ENCODE data around the gene GABRG3.

DNA sequence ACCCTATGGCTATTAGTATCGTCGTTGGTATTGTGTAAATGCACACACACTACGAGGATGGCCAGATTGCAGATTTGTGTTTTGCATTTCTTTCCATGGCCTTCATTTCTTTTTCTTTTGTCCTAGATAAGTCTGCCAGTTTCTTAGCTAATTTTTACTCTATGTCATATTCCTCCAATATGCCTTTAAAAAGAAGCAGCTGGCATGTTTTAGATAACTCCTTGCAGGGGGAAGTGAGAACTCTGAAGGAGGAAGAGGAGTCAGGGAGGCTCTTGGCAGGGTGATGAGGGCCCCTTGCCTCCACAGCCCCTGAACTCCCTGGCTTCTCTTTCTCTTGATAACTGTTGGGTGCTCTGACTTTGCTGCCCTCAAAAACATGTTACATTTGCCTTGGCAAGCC is 244.0 kb downstream of the GABRG3 start:
- TF ChIP-seq POLR2AphosphoS5 (IDR thresholded peaks at IDR 0.05; ENCODE audit: low read depth) (no peak), SPI1 (IDR thresholded peaks at IDR 0.05; ENCODE audit: borderline replicate concordance, low read depth) (no peak), GABPA (IDR thresholded peaks at IDR 0.05; ENCODE audit: low read depth) (no peak)
- TF ChIP-seq, protein P1, sequence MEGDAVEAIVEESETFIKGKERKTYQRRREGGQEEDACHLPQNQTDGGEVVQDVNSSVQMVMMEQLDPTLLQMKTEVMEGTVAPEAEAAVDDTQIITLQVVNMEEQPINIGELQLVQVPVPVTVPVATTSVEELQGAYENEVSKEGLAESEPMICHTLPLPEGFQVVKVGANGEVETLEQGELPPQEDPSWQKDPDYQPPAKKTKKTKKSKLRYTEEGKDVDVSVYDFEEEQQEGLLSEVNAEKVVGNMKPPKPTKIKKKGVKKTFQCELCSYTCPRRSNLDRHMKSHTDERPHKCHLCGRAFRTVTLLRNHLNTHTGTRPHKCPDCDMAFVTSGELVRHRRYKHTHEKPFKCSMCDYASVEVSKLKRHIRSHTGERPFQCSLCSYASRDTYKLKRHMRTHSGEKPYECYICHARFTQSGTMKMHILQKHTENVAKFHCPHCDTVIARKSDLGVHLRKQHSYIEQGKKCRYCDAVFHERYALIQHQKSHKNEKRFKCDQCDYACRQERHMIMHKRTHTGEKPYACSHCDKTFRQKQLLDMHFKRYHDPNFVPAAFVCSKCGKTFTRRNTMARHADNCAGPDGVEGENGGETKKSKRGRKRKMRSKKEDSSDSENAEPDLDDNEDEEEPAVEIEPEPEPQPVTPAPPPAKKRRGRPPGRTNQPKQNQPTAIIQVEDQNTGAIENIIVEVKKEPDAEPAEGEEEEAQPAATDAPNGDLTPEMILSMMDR (IDR thresholded peaks at IDR 0.05; ENCODE audit: insufficient read depth, low read length): no peak
- TF ChIP-seq, protein P2, sequence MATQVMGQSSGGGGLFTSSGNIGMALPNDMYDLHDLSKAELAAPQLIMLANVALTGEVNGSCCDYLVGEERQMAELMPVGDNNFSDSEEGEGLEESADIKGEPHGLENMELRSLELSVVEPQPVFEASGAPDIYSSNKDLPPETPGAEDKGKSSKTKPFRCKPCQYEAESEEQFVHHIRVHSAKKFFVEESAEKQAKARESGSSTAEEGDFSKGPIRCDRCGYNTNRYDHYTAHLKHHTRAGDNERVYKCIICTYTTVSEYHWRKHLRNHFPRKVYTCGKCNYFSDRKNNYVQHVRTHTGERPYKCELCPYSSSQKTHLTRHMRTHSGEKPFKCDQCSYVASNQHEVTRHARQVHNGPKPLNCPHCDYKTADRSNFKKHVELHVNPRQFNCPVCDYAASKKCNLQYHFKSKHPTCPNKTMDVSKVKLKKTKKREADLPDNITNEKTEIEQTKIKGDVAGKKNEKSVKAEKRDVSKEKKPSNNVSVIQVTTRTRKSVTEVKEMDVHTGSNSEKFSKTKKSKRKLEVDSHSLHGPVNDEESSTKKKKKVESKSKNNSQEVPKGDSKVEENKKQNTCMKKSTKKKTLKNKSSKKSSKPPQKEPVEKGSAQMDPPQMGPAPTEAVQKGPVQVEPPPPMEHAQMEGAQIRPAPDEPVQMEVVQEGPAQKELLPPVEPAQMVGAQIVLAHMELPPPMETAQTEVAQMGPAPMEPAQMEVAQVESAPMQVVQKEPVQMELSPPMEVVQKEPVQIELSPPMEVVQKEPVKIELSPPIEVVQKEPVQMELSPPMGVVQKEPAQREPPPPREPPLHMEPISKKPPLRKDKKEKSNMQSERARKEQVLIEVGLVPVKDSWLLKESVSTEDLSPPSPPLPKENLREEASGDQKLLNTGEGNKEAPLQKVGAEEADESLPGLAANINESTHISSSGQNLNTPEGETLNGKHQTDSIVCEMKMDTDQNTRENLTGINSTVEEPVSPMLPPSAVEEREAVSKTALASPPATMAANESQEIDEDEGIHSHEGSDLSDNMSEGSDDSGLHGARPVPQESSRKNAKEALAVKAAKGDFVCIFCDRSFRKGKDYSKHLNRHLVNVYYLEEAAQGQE (IDR thresholded peaks at IDR 0.05; ENCODE audit: insufficient replicate concordance, low read depth): no peak

All from HL-60 (cell line).